Suprapubic skin (tissue), 4 donors: Measurements from ENCODE around the gene WWOX.

Experiments used
- EP300 ChIP-seq: sonication (generic); formaldehyde crosslinking; IDR thresholded peaks from one replicate; pipeline ENCODE4 v1.6.1; 2017; ENCODE audit warnings: antibody characterized with exemption
- POLR2A ChIP-seq, 2 donors: fragments of 450-650 bp; IDR thresholded peaks; one replicate each; pipeline ENCODE4 v1.6.1; 2017; ENCODE audit warnings: antibody characterized with exemption in 2 of 2, mild to moderate bottlenecking in 2 of 2, moderate library complexity in 2 of 2
- POLR2AphosphoS5 ChIP-seq, 3 donors: sonication (generic); formaldehyde crosslinking; IDR thresholded peaks; one replicate each; pipeline ENCODE4 v1.6.1; 2017; ENCODE audit warnings: antibody characterized with exemption in 3 of 3
- TF ChIP-seq, protein P1 (sequence below), 2 donors: fragments of 200-600 bp in 1 of 2; fragments of 450-650 bp in 1 of 2; sonication (generic) in 1 of 2; IDR thresholded peaks; one replicate each; pipeline ENCODE4 v1.5.1; 2016 to 2019; ENCODE audit warnings: antibody characterized with exemption in 2 of 2, mild to moderate bottlenecking in 1 of 2, moderate library complexity in 1 of 2

DNA sequence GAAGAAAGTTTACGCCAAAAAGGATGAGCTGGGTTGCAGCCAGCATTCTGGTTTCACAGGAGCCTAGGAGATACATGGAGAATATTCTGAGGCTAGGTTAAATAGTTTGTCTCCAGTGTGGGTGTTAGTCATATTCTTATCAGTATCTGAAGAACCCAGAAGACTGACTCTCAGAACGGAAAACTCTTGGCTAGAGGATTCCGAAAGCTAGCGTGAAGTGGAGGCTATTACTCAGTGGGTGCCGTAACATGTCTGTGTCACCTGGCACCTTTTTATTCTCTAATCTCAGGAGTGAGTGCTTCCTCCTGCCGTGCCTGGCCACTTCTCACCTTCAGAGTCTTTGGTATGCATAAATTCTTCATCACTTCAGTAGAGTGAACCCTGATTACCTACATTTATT lies 199.5 kb downstream of the WWOX start:
- TF ChIP-seq, protein P1, sequence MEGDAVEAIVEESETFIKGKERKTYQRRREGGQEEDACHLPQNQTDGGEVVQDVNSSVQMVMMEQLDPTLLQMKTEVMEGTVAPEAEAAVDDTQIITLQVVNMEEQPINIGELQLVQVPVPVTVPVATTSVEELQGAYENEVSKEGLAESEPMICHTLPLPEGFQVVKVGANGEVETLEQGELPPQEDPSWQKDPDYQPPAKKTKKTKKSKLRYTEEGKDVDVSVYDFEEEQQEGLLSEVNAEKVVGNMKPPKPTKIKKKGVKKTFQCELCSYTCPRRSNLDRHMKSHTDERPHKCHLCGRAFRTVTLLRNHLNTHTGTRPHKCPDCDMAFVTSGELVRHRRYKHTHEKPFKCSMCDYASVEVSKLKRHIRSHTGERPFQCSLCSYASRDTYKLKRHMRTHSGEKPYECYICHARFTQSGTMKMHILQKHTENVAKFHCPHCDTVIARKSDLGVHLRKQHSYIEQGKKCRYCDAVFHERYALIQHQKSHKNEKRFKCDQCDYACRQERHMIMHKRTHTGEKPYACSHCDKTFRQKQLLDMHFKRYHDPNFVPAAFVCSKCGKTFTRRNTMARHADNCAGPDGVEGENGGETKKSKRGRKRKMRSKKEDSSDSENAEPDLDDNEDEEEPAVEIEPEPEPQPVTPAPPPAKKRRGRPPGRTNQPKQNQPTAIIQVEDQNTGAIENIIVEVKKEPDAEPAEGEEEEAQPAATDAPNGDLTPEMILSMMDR (IDR thresholded peaks at IDR 0.05), result no peak
- TF ChIP-seq EP300 (no peak), POLR2A (IDR thresholded peaks at IDR 0.05) (no peak), POLR2AphosphoS5 (IDR thresholded peaks at IDR 0.05) (no peak)
